Neural progenitor cell (in vitro differentiated cells): ENCODE data around the gene KCP. TPM values are rescaled to one million over a fixed set of nuclear protein-coding genes. Genes with fewer than 3 reads are reported as not detected.

Experiments
- DNase-seq: peaks from one replicate; pipeline ENCODE4 v3.0.0-alpha.2; 2016; ENCODE audit warnings: low spot score
- H2AFZ ChIP-seq: fragments of 200-600 bp; sonication (generic); replicated peaks from 2 replicates; pipeline ENCODE4 v1.6.1; 2016; ENCODE audit warnings: antibody characterized with exemption
- H3F3A ChIP-seq: fragments of 200-600 bp; sonication (generic); 2 replicates; pipeline ENCODE4 v1.6.1; 2016; ENCODE audit warnings: antibody characterized with exemption, low read depth
- H3K27ac ChIP-seq: fragments of 200-600 bp; sonication (generic); 2 replicates; pipeline ENCODE4 v1.5.1; 2016; ENCODE audit warnings: mild to moderate bottlenecking
- H3K27me3 ChIP-seq: fragments of 200-600 bp; sonication (generic); 2 replicates; pipeline ENCODE4 v1.6.1; 2016; ENCODE audit warnings: mild to moderate bottlenecking, moderate library complexity
- H3K36me3 ChIP-seq: fragments of 200-600 bp; sonication (generic); 2 replicates; pipeline ENCODE4 v1.5.1; 2016
- H3K4me1 ChIP-seq: fragments of 200-600 bp; sonication (generic); 2 replicates; pipeline ENCODE4 v1.6.1; 2016; ENCODE audit warnings: mixed run types
- H3K4me2 ChIP-seq: fragments of 200-600 bp; sonication (generic); 2 replicates; pipeline ENCODE4 v1.6.1; 2016
- H3K4me3 ChIP-seq: fragments of 200-600 bp; sonication (generic); 2 replicates; pipeline ENCODE4 v1.5.1; 2016
- H3K79me2 ChIP-seq: fragments of 200-600 bp; sonication (generic); 2 replicates; pipeline ENCODE4 v1.6.1; 2016; ENCODE audit warnings: low read depth
- H3K9ac ChIP-seq: fragments of 200-600 bp; sonication (generic); 2 replicates; pipeline ENCODE4 v1.6.1; 2016
- H3K9me3 ChIP-seq: fragments of 200-600 bp; sonication (generic); 2 replicates; pipeline ENCODE4 v1.5.1; 2016; ENCODE audit warnings: low read depth
- H4K20me1 ChIP-seq: fragments of 200-600 bp; sonication (generic); 2 replicates; pipeline ENCODE4 v1.6.1; 2016; ENCODE audit warnings: low read depth
- H3K27ac Mint-ChIP-seq: 3 replicates; pipeline ENCODE4 v1.8.0; 2021; ENCODE audit warnings: mixed read lengths
- H3K27me3 Mint-ChIP-seq: 2 replicates; pipeline ENCODE4 v1.8.0; 2022; ENCODE audit warnings: low read depth, mild to moderate bottlenecking, inconsistent platforms, moderate library complexity, mixed read lengths; ENCODE audit not compliant: insufficient read depth
- H3K36me3 Mint-ChIP-seq: 3 replicates; pipeline ENCODE4 v1.8.0; 2021; ENCODE audit warnings: mixed read lengths
- H3K4me1 Mint-ChIP-seq: 3 replicates; pipeline ENCODE4 v1.8.0; 2021; ENCODE audit warnings: mixed read lengths
- H3K4me3 Mint-ChIP-seq: 3 replicates; pipeline ENCODE4 v1.8.0; 2021; ENCODE audit warnings: mild to moderate bottlenecking, moderate library complexity, mixed read lengths
- H3K9me3 Mint-ChIP-seq: 3 replicates; pipeline ENCODE4 v1.8.0; 2020; ENCODE audit warnings: mixed read lengths
- CTCF ChIP-seq: fragments of 200-600 bp; sonication (generic); IDR thresholded peaks from 2 replicates; pipeline ENCODE4 v1.5.1; 2017; ENCODE audit warnings: antibody characterized with exemption, mild to moderate bottlenecking
- EZH2 ChIP-seq: fragments of 200-600 bp; sonication (generic); IDR thresholded peaks from 2 replicates; pipeline ENCODE4 v1.6.1; 2017; ENCODE audit warnings: antibody characterized with exemption, mild to moderate bottlenecking, moderate library complexity
- EZH2phosphoT487 ChIP-seq: fragments of 200-600 bp; sonication (generic); IDR thresholded peaks from 2 replicates; pipeline ENCODE4 v1.6.1; 2017; ENCODE audit warnings: antibody characterized with exemption
- total RNA-seq: library from RNA; depleted of rRNA; stranded (reverse); fragments of >200 nt; gene quantifications from 2 replicates; pipeline ENCODE4 v1.2.3, GENCODE V29; 2015; ENCODE audit warnings: low replicate concordance

KCP gene
- total RNA-seq, 1 donor from 2014 or later, result 0.06 TPM

GRCh38 chr7:128869944-128870285 lies 40.6 kb downstream of the KCP start:
- no peaks in the 10 kb centered on the region for H3K9me3 ChIP-seq
- peaks cover 21% of the 10 kb centered on the region for H3K4me1 Mint-ChIP-seq
- no peaks in the 10 kb centered on the region for H3K79me2 ChIP-seq
- peaks cover 25% of the 10 kb centered on the region for H3K27me3 Mint-ChIP-seq
- H4K20me1 ChIP-seq, result peaks cover 20% of the 10 kb centered on the region
- H3K9me3 Mint-ChIP-seq, result no peaks in the 10 kb centered on the region
- DNase-seq, result peak; percentile 68
- peak overlapping the region; percentile 43 for H3K9ac ChIP-seq
- H3K27me3 ChIP-seq, result peaks cover 58% of the 10 kb centered on the region
- H2AFZ ChIP-seq, result peak overlapping the region; percentile 87
- H3F3A ChIP-seq, result peaks cover 30% of the 10 kb centered on the region
- no peak overlapping the region for H3K27ac Mint-ChIP-seq
- TF ChIP-seq CTCF (peak; percentile 23), EZH2phosphoT487 (no peak)
- peaks cover 8% of the 10 kb centered on the region for H3K36me3 Mint-ChIP-seq
- no peaks in the 10 kb centered on the region for H3K36me3 ChIP-seq
- H3K4me2 ChIP-seq, result peak overlapping the region; percentile 99
- peak overlapping the region; percentile 81 for H3K4me3 Mint-ChIP-seq
- peak overlapping the region; percentile 82 for H3K4me3 ChIP-seq
- H3K27ac ChIP-seq, result no peak overlapping the region
- peaks cover 11% of the 10 kb centered on the region for H3K4me1 ChIP-seq

- Histone ChIP-seq H3K9me3 (no peaks in the 10 kb centered on the region), H3K27ac (no peak overlapping the region), H3K36me3 (no peaks in the 10 kb centered on the region), H3K4me3 (peak overlapping the region; percentile 82), H3K4me2 (peak overlapping the region; percentile 99), H3K9ac (peak overlapping the region; percentile 43), H2AFZ (peak overlapping the region; percentile 87), H3K4me1 (peaks cover 11% of the 10 kb centered on the region), H3F3A (peaks cover 30% of the 10 kb centered on the region), H4K20me1 (peaks cover 20% of the 10 kb centered on the region), H3K27me3 (peaks cover 58% of the 10 kb centered on the region), H3K79me2 (no peaks in the 10 kb centered on the region)
- Mint-ChIP-seq H3K9me3 (no peaks in the 10 kb centered on the region), H3K4me3 (peak overlapping the region; percentile 78), H3K4me1 (peaks cover 21% of the 10 kb centered on the region), H3K36me3 (peaks cover 8% of the 10 kb centered on the region), H3K27me3 (peaks cover 21% of the 10 kb centered on the region), H3K27ac (no peak overlapping the region)
- peak; percentile 88 for DNase-seq
- TF ChIP-seq EZH2phosphoT487 (no peak), EZH2 (peak; percentile 70), CTCF (peak; percentile 8)
These were observed 41.2 kb downstream of the KCP start for GRCh38 chr7:128869138-128869943.

GRCh38 chr7:128868624-128869137 lies 41.8 kb downstream of the KCP start:
- Histone ChIP-seq H3K9ac (no peak overlapping the region), H3K79me2 (peaks cover 6% of the 10 kb centered on the region), H3K27me3 (peaks cover 58% of the 10 kb centered on the region), H3F3A (peaks cover 30% of the 10 kb centered on the region), H2AFZ (no peak overlapping the region), H3K27ac (no peak overlapping the region), H3K4me3 (peak overlapping the region; percentile 82), H3K9me3 (no peaks in the 10 kb centered on the region), H3K36me3 (no peaks in the 10 kb centered on the region), H3K4me1 (peaks cover 14% of the 10 kb centered on the region), H4K20me1 (peaks cover 25% of the 10 kb centered on the region), H3K4me2 (peak overlapping the region; percentile 99)
- TF ChIP-seq EZH2, result no peak
- no peak for TF ChIP-seq CTCF
- no peak for TF ChIP-seq EZH2phosphoT487
- no peaks in the 10 kb centered on the region for H3K9me3 Mint-ChIP-seq
- H3K4me3 Mint-ChIP-seq, result peak overlapping the region; percentile 78
- H3K27me3 Mint-ChIP-seq, result peaks cover 21% of the 10 kb centered on the region
- peaks cover 8% of the 10 kb centered on the region for H3K36me3 Mint-ChIP-seq
- H3K4me1 Mint-ChIP-seq, result peaks cover 24% of the 10 kb centered on the region
- no peak overlapping the region for H3K27ac Mint-ChIP-seq
- DNase-seq, result no peak
